ENCODE results near the gene TSNAX. TPM values are rescaled to one million over a fixed set of nuclear protein-coding genes. Genes with fewer than 3 reads are reported as not detected.

The TSNAX gene
- total and polyA plus RNA-seq, 9 of the 15 experiments (the other 6 are each of a cell fraction or from before 2014, with no cell fraction given) = 33.8 to 102 (median 61.2) TPM

- BruUV-seq (replicated peaks) = no TSS peak
- H3K9me3 ChIP-seq (replicated peaks; ENCODE audit: control insufficient read depth, insufficient read depth, low read depth, low read length) = no peaks in the 10 kb centered on the region
- no peak for ATAC-seq
- H3K9ac ChIP-seq (ENCODE audit: insufficient read depth in 1 of 2, low read depth in 2 of 2, low read length in 2 of 2) = no peak overlapping the region
- peaks cover 3 to 10% of the 10 kb centered on the region in 2 experiments; a peak in 2 of 5 replicates for H3K27me3 ChIP-seq (ENCODE audit: control insufficient read depth in 2 of 2, insufficient read depth in 2 of 2, low read length in 2 of 2)
- in situ Hi-C loops (cut with MboI) = loop anchor here (5.0 to 10.0 kb wide), 2 partner anchors 240 to 797 kb away; no protein-coding TSS in a partner anchor
- H4K20me1 ChIP-seq (replicated peaks; ENCODE audit: control insufficient read depth, insufficient read depth, low read length) = no peaks in the 10 kb centered on the region
- no peak overlapping the region for H3K4me2 ChIP-seq (ENCODE audit: insufficient read depth, low read length)
- ChIA-PET CTCF (ENCODE audit: low intra/inter-chr PET ratio) (interaction anchor here (1.7 to 3.0 kb wide), 2 partner anchors 244 to 248 kb away, joined by 3 to 34 read pairs; no protein-coding TSS in a partner anchor), POLR2A (interaction anchor here (0.7 to 1.8 kb wide), 3 partner anchors 10 to 11 kb away, joined by 3 to 5 read pairs (median 5); no protein-coding TSS in a partner anchor)
- DNase-seq (ENCODE audit: extremely low read depth in 1 of 4, low spot score in 3 of 4) = no peak
- H3K4me1 ChIP-seq (replicated peaks in 1 of 2; ENCODE audit: control insufficient read depth in 2 of 2, insufficient read depth in 2 of 2, low read length in 2 of 2) = peaks cover 0 to 5% of the 10 kb centered on the region in 2 experiments; a peak in 2 of 5 replicates
- H3K27ac ChIP-seq (ENCODE audit: extremely low read depth, low read depth, low read length) = no peak overlapping the region
- peak; percentile 55 for FAIRE-seq
- H3K79me2 ChIP-seq (ENCODE audit: control insufficient read depth, insufficient read depth, low read length) = no peaks in the 10 kb centered on the region
- intact Hi-C loops (cut with micrococcal nuclease) = loop anchor here (5.0 to 10.0 kb wide), 4 partner anchors 180 to 805 kb away; partner anchors contain the start of gene EGLN1
- no peaks in the 10 kb centered on the region for H3K9me1 ChIP-seq (ENCODE audit: control insufficient read depth, insufficient read depth, low read length)
- H3K36me3 ChIP-seq (ENCODE audit: control insufficient read depth, insufficient read depth, low read length) = no peaks in the 10 kb centered on the region
- no peak overlapping the region for H2AFZ ChIP-seq (ENCODE audit: low read depth, low read length)
- 32% methylated on average over 5 of the region's 5 CpGs for WGBS (ENCODE audit: insufficient coverage, low coverage, missing lambda C conversion rate)
- TF ChIP-seq NR2C2 (CRISPR knock-in tag; IDR thresholded peaks at IDR 0.05) (no peak), NR2C2 (tag; IDR thresholded peaks at IDR 0.05) (no peak), LARP7 (IDR thresholded peaks at IDR 0.05) (no peak), GTF3C2 (IDR thresholded peaks at IDR 0.05; ENCODE audit: borderline replicate concordance, extremely low read depth, insufficient read length) (no peak)
- H3K4me3 ChIP-seq = no peak overlapping the region
These were observed 73.6 kb downstream of the TSNAX start for GRCh38 chr1:231601824-231602672.
